Measurements from ENCODE around the gene MCU. TPM values are rescaled to one million over a fixed set of nuclear protein-coding genes. Genes with fewer than 3 reads are reported as not detected.
A peak's percentile ranks its signal among the peaks of the same experiment; 100 is the strongest.
"Not testable (repeated sequence)": the region's sequence is repeated elsewhere in the genome, so short reads cannot be mapped to it uniquely, and the experiment has no call there.

Gene MCU, protein sequence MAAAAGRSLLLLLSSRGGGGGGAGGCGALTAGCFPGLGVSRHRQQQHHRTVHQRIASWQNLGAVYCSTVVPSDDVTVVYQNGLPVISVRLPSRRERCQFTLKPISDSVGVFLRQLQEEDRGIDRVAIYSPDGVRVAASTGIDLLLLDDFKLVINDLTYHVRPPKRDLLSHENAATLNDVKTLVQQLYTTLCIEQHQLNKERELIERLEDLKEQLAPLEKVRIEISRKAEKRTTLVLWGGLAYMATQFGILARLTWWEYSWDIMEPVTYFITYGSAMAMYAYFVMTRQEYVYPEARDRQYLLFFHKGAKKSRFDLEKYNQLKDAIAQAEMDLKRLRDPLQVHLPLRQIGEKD
- 10 to 100 TPM; 25.1 to 82.4 (median 65.1) TPM for total RNA-seq

DNA sequence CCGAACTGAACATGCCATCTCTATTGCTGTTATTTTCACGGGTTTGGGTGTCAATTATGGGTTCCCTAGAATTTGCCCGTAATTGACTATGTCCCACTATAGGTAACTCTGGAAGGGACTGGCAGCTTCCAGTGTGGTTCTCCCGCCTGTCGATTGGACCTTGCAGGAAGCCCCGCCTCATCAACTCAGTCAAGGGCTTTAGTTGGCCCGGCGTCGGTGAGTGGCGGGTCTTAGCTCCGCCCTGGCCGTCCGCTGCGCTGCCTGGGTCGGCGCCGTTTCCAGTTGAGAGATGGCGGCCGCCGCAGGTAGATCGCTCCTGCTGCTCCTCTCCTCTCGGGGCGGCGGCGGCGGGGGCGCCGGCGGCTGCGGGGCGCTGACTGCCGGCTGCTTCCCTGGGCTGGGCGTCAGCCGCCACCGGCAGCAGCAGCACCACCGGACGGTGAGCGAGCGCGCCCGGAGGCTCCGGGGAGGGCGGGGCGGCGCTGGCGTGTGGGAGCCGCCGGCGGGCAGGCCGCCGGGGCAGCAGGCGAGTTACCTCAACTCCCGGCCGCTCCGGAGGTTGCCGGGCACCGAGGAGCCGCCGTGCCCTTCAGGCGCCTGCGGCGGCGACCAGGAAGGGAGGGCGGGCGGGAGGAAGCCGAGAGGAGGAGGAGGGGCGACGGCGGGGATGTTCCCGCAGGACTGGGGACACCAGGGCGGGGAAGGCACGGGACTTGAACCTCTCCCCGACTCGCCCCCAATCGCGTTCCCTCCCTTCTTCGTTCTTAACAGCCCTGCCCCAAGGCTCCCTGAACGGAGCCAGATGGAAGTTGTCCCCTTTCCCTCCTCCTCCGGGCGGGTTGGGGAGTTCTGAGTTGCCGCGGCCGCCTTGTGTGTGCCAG is at the start of gene MCU:
TSS of gene MCU (plus strand) at position 281 of the 881 bp plus-strand sequence. CDS start at position 290, 9 bp downstream.
- Histone ChIP-seq H3K9me3 (no peaks in the 10 kb centered on the region), H3K27me3 (no peaks in the 10 kb centered on the region), H3K27ac (peak within 1 kb of the TSS; percentile 88 to 96 (median 94)), H3K36me3 (no peaks in the 10 kb centered on the region), H3K4me1 (peaks cover 14 to 35% (median 32%) of the 10 kb centered on the region in 4 donors), H3K4me3 (peak within 1 kb of the TSS; percentile 36 to 85 (median 68))
- intact Hi-C loops (cut with DNase I; ENCODE audit: low total_unique reads) (loop anchor here (10.0 kb wide), 2 partner anchors 67 to 143 kb away; partner anchors contain the start of gene MICU1), in situ Hi-C loops (cut with MboI; ENCODE audit: low pct_ligation_motif_present in 1 of 4, low pct_unique_long_range_greater_than_20kb in 1 of 4, low sequenced_read_pairs in 3 of 4) (loop anchor here in 1 of 4 donors (10.0 kb wide), 1 partner anchor 143 kb away; no protein-coding TSS in a partner anchor)
- 0% methylated on average over 37 of the region's 83 CpGs; no CpG with 5 or more reads in 1 of the 2 donors for WGBS, 2 donors (ENCODE audit: low coverage in 1 of 2)
- TF ChIP-seq, protein P1, sequence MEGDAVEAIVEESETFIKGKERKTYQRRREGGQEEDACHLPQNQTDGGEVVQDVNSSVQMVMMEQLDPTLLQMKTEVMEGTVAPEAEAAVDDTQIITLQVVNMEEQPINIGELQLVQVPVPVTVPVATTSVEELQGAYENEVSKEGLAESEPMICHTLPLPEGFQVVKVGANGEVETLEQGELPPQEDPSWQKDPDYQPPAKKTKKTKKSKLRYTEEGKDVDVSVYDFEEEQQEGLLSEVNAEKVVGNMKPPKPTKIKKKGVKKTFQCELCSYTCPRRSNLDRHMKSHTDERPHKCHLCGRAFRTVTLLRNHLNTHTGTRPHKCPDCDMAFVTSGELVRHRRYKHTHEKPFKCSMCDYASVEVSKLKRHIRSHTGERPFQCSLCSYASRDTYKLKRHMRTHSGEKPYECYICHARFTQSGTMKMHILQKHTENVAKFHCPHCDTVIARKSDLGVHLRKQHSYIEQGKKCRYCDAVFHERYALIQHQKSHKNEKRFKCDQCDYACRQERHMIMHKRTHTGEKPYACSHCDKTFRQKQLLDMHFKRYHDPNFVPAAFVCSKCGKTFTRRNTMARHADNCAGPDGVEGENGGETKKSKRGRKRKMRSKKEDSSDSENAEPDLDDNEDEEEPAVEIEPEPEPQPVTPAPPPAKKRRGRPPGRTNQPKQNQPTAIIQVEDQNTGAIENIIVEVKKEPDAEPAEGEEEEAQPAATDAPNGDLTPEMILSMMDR (IDR thresholded peaks at IDR 0.05) = no peak
- peak; percentile 72 for TF ChIP-seq POLR2A (IDR thresholded peaks at IDR 0.05)
- no peak for TF ChIP-seq EP300 (IDR thresholded peaks at IDR 0.05; ENCODE audit: low read depth)
- peak; percentile 91 to 98 (median 93) for TF ChIP-seq POLR2AphosphoS5 (IDR thresholded peaks at IDR 0.05)
- DNase-seq = peak; percentile 96

DNA sequence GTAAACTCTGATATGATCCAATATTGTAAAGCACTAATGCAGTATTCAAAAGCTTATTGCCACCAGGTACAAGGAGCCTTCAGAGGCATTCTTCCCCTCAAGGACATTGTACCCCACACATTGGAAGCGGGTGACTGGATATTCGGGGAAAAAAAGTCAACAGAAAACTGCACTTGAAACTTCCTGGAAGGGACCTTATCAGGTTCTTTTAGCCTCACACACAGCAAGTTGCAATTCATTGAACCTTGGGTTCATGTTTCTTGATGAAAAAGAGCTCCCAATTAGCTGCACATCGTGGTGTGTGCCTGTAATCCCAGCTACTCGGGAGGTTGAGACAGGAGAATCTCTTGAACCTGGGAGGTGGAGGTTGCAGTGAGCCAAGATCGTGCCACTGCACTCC is 49.6 kb upstream of the MCU start:
- H3K9me3 ChIP-seq = no peaks in the 10 kb centered on the region
- no peaks in the 10 kb centered on the region for H3K27me3 ChIP-seq
- no peak overlapping the region for H3K4me3 ChIP-seq
- TF ChIP-seq POLR2A (IDR thresholded peaks at IDR 0.05) (no peak), POLR2AphosphoS5 (IDR thresholded peaks at IDR 0.05) (no peak), EP300 (IDR thresholded peaks at IDR 0.05; ENCODE audit: low read depth) (no peak)
- TF ChIP-seq, protein P1 (IDR thresholded peaks at IDR 0.05) = no peak
- H3K36me3 ChIP-seq = no peaks in the 10 kb centered on the region
- in situ Hi-C loops (cut with MboI; ENCODE audit: low pct_ligation_motif_present in 1 of 4, low pct_unique_long_range_greater_than_20kb in 1 of 4, low sequenced_read_pairs in 3 of 4) (no loop called here), intact Hi-C loops (cut with DNase I; ENCODE audit: low total_unique reads) (no loop called here)
- DNase-seq = no peak
- peaks cover 0 to 8% (median 0%) of the 10 kb centered on the region in 4 donors for H3K4me1 ChIP-seq
- H3K27ac ChIP-seq = no peak overlapping the region
- 89 to 100% methylated on average over 1 to 5 of the region's 5 CpGs for WGBS, 2 donors (ENCODE audit: low coverage in 1 of 2)

DNA sequence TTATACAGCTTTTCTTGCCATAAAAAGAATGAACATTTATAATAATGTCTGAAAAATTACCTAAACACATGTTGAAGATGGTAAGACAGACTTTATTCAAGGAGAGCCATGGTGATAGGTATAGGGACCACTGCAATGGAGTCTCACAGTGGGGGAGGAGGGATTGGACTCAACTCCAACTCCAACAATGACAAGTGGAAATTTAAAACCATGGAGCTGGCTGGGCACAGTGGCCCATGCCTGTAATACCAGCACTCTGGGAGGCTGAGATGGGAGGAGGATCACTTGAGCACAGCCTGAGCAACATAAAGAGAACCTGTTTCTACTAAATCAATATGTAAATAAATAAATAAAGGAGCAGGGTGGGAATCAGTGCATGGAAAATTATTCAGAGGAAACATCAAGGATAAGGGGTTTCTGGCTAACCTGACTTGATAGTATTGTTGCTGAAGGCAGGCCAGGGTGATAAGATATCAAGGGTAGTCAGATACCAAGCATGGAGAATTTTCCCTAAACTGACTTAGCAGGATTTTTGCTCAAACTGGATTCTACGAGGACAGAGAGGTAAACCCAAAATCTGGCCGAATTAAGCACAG is 46.6 kb upstream of the MCU start:
- Histone ChIP-seq H3K27me3 (no peaks in the 10 kb centered on the region), H3K4me1 (no peaks in the 10 kb centered on the region), H3K4me3 (no peak overlapping the region), H3K27ac (no peak overlapping the region), H3K36me3 (no peaks in the 10 kb centered on the region), H3K9me3 (no peaks in the 10 kb centered on the region)
- in situ Hi-C loops (cut with MboI; ENCODE audit: low pct_ligation_motif_present in 1 of 4, low pct_unique_long_range_greater_than_20kb in 1 of 4, low sequenced_read_pairs in 3 of 4) = no loop called here
- no peak for DNase-seq
- intact Hi-C loops (cut with DNase I; ENCODE audit: low total_unique reads) = no loop called here
- WGBS, 2 donors (ENCODE audit: low coverage in 1 of 2) = 55 to 86% methylated on average over 2 of the region's 2 CpGs
- TF ChIP-seq, protein P1 (IDR thresholded peaks at IDR 0.05) = no peak
- no peak for TF ChIP-seq POLR2AphosphoS5 (IDR thresholded peaks at IDR 0.05)
- no peak for TF ChIP-seq POLR2A (IDR thresholded peaks at IDR 0.05)
- TF ChIP-seq EP300 (IDR thresholded peaks at IDR 0.05; ENCODE audit: low read depth) = no peak

DNA sequence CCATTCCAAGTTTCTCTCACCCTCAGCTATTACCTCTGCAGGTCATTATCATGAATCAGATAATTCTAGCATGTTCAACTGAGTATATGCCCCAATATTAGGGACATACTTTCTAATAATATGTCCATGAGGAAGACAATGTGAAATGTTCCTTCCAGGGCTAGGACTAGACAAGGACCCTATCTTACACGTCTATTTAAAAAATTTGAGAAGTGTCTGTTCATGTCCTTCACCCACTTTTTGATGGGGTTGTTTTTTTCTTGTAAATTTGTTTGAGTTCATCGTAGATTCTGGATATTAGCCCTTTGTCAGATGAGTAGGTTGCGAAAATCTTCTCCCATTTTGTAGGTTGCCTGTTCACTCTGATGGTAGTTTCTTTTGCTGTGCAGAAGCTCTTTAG is 45.0 kb upstream of the MCU start:
- H3K36me3 ChIP-seq; H3K4me3 ChIP-seq; H3K4me1 ChIP-seq; intact Hi-C loops (cut with DNase I; ENCODE audit: low total_unique reads); H3K27me3 ChIP-seq; H3K27ac ChIP-seq; in situ Hi-C loops (cut with MboI; ENCODE audit: low pct_ligation_motif_present in 1 of 4, low pct_unique_long_range_greater_than_20kb in 1 of 4, low sequenced_read_pairs in 3 of 4); H3K9me3 ChIP-seq; DNase-seq: not testable (repeated sequence)
- 93 to 100% methylated on average over 1 to 3 of the region's 3 CpGs for WGBS, 2 donors (ENCODE audit: low coverage in 1 of 2)
